ENCODE results near the gene AMZ2.
"Not testable (repeated sequence)": the region's sequence is repeated elsewhere in the genome, so short reads cannot be mapped to it uniquely, and the experiment has no call there.

Gene AMZ2, protein sequence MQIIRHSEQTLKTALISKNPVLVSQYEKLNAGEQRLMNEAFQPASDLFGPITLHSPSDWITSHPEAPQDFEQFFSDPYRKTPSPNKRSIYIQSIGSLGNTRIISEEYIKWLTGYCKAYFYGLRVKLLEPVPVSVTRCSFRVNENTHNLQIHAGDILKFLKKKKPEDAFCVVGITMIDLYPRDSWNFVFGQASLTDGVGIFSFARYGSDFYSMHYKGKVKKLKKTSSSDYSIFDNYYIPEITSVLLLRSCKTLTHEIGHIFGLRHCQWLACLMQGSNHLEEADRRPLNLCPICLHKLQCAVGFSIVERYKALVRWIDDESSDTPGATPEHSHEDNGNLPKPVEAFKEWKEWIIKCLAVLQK

DNA sequence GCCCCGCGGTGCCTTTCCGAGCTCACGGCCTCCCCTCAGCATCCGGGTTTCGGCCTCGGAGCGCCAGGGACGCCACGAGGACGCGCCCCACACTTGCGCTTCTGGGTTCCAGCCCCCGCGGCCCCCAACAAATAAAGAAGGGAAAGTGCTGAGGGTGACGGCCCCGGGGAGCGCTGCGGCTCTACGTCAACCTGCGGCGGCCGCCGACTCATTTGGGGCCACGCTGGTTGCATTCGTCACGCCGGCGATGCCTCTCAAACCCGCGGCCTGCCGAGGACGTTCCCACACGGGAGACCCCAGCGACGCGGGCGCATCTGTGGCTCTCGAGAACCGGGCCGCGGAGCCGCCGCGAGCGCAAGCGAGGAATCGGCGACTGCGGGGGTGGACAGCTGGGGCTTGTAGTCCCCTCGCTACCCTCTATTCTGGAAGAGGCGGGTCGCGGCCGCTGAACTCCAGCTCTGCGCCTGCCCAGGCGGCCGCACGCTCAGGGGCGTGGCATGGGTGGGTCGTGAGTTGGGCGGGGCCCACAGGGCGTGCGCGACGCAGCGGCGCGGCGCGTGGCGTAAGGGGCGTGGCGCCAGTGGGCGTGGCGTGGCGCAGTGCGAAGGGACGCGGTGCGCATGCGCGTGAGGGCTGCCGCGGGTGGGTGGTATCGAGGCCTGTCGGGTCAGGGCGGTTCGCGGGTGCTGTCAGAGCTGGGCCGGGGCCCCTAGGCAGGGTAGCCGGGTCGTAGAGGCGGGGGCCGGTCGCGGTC is at the start of gene AMZ2:
Gene AMZ2, plus strand, starts transcription at position 599 of the 754 bp plus-strand sequence. CDS start 2,145 bp downstream, outside the sequence.
- DNase-seq (ENCODE audit: low spot score): peak; percentile 85

DNA sequence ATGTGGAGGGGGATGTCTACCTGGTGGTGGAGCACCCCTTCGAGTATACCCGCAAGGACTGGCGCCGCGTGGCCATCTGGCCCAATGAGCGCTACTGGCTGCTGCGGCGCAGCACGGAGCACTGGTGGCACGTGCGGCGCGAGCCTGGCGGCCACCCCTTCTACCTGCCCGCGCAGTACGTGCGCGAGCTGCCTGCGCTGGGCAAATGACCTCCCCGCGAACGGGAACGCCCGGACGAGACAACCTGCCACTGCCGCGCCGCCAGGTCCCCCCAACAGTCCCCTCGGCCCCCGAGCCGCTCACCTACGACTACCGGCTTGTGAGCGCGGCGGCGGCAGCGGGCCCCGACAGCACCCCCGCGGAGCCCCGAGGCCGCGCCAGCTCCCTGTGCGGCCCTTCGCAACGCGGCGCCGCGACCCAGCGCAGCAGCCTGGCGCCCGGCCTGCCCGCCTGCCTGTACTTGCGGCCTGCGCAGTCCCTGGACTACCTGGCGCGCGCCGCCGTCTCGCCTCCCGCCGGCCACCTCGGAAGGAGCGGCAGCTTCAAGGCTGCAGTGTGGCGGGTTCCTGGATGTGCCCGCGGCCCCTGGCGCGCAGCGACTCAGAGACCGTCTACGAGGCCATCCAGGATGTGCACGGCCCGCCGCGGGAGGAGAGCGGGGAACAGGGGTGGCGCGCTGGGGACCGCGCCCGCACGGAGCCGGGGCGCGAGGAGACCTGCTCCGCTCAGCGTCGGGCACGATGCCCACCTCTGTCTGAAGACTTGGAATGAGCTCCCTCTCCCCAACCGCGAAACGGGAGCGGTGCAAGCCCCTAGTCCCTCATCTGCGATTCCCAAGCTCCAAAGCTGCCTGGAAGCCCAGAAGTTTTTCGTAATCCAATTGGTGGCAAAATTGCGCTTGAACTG is 48.7 kb upstream of the AMZ2 start:
- no peak for DNase-seq (ENCODE audit: low spot score)

DNA sequence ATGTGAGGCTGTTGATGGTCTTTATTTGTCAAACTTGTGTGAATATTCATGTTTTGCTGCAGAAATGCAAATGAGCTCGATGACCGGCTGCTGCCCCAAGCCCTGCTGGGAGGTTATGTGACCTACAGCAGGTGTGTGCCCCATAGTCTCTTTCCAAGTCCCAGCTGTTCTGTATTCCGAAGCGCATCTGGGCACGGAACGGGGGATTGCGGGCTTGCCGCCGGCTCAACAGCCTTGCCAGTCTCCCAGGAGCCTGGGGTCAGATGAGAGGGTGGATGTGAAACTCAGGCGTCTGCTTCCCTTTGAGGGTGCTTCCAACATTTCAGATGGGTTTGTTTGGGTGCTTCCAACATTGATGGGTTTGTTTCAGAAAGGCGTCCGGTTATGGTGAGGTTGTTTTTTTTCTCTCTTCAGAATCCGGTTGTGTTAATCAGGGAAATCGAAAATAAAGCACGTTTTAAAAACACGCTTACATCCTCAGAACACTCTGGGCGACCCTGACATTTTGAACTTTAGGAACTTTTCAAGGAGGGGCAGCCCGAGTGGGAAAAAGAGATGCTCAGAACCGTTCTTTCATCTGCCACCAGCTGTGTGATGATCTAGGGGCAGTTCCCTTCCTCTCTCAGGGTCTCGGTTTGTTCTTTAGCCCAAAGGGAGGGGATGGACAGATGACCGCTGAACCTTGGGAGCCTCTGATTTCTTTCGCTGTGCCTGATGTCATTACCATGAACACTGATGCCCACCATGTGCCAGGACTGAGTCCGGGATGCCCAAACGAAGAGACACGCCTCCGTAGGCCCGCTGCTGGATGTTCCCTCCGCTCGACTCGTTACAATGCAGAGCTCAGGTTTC is 47.8 kb upstream of the AMZ2 start:
- DNase-seq (ENCODE audit: low spot score): no peak

DNA sequence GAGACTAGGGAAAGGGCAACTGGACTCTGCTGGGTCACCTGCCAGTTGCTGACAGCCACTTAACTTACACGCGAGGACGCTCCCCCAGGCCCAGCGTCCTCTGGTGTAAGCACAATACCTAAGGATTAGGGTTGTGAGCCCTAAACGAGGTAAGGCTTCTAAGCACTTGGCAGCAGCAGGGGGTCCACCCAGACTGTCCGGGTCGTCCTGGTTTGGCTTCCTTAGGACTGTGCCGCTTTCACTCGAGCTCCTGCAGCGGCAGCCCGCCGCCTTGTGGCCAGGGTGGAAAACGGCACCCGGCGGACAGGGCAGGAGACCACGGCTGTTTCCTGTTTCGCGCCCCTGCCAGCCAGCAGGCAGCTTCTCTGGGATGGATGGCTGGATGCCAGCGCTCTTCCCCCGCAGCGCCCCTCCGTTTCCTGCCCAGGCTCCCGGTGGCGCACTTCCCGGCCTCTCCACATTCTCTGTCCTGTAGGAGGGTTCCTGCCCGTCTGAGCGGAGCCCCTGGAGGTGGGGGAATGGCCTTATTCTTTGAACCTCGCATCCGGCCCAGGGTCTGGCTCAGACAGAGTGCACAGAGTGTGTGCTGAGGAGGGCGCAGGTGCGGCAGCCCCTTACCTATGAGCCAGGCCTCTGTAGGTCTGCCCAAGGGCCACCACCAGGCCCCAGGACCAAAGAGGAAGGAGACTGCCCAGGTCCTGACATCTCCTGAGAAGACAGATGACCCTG is 47.0 kb upstream of the AMZ2 start:
- peak; percentile 88 for DNase-seq (ENCODE audit: low spot score)

DNA sequence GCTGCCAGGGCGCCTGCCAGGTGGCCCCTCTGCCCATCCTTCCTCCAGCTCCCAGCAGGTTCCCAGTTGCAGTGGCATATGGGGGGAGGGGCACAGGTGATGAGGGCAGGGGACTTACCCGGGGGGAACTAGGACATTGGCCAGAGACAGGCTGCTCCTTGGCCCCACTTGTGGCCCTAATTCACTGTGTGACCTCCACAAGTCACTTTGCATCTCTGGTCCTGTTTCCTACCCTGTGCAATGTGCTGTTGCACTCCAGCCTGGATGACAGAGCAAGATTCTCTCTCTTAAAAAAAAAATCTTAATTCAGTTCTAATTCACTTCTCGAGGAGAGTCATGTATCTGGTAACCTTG is 46.4 kb upstream of the AMZ2 start:
- not testable (repeated sequence) for DNase-seq (ENCODE audit: low spot score)

DNA sequence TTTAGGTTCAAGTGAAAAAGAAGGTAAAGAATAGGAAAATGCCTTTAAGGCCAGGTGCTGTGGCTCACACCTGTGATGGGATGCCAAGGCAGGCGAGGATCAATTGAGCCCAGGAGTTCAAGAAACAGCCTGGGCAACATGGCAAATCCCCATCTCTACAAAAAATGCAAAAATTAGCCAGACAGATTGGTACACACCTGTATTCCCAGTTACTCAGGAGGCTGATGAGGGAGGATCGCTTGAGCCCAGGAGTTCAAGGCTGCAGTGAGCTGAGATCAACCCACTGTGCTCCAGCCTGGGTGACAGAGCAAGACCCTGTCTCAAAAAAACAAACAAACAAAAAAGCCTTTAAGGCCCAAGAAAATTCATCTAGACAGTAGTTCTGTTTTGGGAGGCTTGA is 45.5 kb upstream of the AMZ2 start:
- not testable (repeated sequence) for DNase-seq (ENCODE audit: low spot score)

DNA sequence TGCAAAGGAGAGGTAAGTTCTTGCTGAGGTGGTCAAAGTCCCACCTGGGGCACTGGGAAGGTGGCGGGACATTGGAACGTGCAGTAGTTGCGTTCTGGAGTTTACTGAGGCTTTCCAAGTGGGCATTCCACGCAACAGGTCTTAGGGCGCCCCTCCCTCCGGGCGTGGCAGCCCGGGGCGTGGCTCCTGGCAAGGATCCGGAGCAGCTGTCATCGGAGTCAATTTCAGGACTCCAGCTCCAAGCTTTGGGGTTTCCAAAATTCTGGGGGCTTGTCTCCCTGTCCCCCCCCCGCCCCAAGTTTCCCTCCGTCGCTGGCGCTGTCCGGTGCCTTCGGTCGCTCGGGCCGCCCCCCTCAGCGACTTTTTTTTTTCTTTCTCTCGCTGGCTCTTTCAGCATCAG is 43.1 kb upstream of the AMZ2 start:
- peak; percentile 45 for DNase-seq (ENCODE audit: low spot score)

DNA sequence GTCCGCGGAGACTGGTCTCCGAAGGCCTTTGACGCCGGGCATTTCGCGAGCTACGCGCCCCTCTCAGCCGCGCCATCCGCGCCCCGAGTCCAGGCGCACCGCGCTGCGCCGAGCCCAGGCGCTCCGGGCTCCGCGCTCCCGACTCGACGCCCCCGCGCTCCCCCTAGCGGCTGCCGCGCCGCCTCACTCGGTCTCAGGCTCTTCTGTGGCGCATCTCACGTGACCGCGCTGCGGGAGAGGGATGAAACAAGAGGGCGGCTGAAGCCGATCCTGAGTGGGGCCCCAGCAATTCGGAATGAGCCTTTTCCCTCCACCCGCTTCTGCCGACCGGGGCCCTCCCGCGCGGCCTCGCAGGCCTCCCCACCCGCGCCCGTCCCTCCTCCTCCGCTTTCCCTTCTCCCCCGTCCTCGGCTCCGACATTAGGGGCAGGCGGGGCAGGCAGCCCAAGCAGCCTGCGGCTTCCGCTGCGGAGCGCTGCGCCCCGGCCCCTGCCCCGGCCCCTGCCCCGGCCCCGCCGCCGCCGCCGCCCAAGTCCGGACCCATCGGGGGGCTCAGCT is 42.5 kb upstream of the AMZ2 start:
- peak; percentile 85 for DNase-seq (ENCODE audit: low spot score)

DNA sequence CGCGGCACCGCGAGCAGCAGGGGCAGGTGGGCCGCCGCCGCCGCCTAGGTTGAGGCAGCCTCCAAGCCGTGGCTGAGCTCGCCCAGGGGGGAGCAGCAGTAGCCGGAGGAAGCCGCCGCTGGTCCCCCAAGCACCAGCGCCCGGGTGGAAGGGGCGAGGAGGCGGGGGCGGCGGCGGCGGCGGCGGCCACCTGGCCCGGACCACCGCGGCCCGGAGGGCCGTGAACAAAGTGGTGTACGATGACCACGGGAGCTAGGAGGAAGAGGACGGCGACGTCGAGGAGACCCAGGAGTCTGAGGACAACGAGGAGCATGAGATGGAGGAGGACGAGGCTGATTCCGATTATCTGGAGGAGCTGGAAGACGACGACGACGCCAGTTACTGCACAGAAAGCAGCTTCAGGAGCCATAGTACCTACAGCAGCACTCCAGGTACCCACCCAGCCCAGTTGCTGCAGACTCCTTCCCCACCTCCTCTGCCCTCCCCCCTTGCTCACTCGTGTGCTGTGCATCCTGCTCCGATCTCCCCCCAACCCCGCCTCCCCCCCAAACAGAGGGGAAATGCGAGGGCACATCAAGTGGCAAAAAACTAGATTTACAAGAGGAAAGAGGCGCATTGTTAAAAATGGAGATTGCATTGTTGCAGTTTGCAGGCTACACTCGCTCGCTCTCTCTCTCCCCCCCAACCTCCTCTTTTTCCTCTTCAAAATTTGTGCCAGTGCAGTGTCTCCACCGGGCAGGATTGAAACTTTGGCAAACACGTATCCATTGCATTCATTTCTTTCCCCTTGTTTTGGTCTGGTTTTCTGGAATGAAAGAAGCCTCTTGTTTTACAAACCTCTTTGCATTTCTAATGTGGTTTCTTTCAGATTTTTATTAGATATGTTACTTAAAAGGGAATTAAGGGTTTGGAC is 41.8 kb upstream of the AMZ2 start:
- DNase-seq (ENCODE audit: low spot score): peak; percentile 43

DNA sequence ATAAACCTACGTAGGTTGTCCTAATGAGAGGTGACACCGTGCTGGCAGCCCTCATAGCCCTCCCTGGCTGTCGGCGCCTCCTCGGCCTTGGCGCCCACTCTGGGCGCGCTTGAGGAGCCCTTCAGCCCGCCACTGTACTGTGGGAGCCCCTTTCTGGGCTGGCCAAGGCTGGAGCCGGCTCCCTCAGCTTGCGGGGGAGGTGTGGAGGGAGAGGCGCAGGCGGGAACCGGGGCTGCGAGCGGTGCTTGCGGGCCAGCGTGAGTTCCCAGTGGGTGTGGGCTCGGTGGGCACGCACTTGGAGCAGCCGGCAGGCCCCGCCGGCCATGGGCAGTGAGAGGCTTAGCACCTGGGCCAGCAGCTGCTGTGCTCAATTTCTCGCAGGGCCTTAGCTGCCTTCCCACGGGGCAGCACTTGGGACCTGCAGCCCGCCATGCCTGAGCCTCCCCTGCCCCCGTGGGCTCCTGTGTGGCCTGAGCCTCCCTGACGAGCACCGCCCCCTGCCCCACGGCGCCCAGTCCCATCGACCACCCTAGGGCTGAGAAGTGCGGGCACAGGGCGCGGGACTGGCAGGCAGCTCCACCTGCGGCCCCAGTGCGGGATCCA is 40.1 kb upstream of the AMZ2 start:
- no peak for DNase-seq (ENCODE audit: low spot score)

DNA sequence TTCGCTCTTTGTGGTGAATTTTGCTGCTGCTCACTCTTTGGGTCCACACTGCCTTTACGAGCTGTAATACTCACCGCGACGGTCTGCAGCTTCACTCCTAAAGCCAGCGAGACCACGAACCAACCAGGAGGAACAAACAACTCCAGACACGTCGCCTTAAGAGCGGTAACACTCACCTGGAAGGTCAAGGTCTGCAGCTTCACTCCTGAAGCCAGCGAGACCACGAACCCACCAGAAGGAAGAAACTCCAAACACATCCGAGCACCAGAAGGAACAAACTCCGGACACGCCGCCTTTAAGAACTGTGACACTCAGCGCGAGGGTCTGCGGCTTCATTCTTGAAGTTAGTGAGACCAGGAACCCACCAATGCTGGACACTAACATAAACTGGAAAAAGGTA is 39.2 kb upstream of the AMZ2 start:
- DNase-seq (ENCODE audit: low spot score): not testable (repeated sequence)

DNA sequence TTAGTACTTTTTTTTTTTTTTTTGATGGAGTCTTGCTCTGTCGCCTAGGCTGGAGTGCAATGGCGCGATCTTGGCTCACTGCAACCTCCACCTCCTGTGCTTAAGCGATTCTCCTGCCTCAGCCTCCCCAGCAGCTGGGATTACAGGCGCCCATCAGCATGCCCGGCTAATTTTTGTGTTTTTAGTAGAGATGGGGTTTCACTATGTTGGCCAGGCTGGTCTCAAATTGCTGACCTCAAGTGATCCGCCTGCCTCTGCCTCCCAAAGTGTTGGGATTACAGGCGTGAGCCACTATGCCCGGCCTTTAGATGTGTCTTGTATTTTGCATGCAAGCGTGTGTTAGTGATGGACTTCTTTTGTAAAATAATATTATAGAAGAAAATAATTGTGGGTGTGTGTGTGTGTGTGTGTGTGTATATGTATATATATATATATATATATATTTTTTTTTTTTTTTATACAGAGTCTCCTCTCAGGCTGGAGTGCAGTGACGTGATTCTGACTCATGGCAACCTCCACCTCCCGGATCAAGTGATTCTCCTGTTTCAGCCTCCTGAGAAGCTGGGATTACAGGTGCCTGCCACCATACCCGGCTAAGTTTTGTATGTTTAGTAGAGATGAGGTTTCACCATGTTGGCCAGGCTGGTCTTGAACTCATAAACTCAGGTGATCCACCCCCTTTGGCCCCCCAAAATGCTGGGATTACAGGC is 38.5 kb upstream of the AMZ2 start:
- DNase-seq (ENCODE audit: low spot score): peak; percentile 30

DNA sequence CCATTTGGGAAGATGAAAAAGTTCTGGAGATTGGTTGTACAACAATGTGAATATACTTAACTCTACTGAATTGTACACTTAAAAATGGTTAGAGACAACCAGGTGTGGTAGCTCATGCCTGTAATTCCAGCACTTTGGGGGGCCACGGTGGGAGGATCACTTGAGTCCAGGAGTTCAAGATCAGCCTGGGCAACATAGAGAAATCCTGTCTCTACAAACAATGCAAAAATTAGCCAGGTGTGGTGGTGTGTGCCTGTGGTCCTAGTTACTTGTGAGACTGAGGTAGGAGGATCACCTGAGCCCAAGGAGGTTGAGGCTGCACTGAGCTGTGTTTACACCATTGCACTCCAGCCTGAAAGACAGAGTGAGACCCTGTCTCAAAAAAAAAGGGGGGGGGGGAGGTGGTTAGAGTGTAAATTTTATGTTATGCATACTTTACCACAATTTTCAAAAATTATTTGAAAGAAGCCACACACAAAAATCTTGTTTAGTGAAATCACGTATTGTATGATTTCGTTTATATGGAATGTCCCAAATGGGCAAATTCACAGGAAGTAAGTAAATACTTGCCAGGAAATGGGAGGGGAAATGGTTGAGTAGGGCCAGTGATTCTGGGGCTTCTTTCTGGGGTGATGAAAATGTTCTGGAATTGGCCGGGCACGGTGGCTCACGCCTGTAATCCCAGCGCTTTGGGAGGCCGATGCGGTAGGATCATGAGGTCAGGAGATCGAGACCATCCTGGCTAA is 37.1 kb upstream of the AMZ2 start:
- no peak for DNase-seq (ENCODE audit: low spot score)

DNA sequence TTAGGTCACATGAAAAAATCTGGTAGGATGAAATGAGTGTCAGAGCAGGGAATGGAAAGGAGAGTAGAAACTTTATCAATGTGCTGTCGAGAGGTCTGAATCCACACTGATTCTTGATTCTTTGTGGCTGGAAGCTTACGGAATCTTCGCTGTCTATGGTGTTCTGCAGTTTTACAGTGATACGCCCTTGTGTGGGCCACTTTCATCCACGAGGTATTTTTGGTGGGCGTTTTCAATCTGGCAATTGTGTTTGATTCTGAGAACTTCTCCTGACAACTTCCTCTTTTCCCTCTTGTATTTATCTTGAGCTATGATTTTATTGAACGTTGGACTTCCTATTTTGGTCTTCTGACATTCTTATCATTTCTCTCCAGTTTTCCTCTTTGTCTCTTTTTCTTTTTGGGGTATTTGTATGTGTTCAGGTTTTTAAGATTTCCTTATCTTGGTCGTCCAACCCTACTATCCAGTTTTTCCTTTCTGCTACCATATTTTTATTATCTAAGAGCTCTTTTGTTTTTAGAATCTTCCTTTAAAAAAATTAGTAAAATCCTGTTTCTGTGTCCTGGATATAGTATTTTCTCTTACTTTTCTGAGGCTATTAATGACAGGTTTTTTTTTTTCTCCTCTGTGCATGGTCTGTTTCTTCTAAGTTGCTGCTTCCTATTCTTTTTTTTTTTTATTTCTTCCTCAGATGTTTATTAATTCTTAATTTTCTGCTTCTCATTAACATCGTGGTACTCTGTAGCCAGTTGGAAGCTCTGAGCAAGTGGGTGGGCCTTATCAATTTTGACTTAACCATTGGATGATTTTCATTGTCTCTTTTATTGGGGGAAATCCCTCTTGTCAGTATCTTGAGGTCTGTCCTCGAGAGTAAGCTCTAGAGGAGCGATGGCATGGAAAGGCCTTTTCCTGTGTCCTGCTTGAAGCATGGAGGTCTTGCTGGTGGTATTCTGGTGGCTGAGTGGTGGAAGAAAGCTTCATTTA is 34.1 kb upstream of the AMZ2 start:
- DNase-seq (ENCODE audit: low spot score): not testable (repeated sequence)

DNA sequence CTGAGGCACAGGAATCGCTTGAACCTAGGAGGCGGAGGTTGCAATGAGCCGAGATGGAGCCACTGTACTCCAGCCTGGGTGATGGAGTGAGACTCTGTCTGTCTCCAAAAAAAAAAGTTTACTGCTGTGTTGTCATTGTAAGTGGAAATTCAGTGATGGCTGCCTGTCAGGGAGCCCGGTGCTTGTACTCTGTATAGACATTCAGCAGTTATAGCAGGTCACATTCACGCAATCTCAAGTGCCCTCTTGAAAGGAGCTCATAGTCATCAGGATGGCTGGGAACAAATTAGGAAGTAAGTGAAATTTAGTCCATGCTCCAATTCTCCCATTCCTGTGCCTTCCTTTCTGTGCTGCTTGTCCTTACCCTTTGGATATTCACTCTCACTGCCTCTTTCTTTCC is 32.4 kb upstream of the AMZ2 start:
- DNase-seq (ENCODE audit: low spot score): not testable (repeated sequence)

DNA sequence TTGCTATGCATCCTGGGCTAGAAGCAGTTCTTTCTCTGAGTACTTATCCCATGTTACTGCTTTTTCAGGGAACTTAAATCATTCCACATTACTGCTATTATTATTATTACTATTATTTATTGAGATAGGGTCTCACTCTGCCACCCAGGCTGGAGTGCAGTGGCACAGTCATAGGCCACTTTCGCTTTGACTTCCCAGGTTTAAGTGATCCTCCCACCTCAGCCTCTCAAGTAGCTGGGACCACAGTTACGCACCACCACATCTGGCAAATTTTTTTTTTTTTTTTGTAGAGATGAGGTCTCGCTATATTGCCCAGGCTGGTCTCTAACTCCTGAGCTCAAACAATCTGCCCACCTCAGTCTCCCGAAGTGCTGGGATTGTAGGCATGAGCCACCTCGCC is 28.4 kb upstream of the AMZ2 start:
- DNase-seq (ENCODE audit: low spot score): not testable (repeated sequence)
